ENCODE measurements around the gene GINS1.

- no peak for TF ChIP-seq POLR2AphosphoS5 (IDR thresholded peaks at IDR 0.05; ENCODE audit: low read depth, low read length)
- no peak for TF ChIP-seq POLR2A (IDR thresholded peaks at IDR 0.05; ENCODE audit: low read depth, low read length)
Observed at GRCh38 chr20:25468126-25469075, 60.9 kb downstream of the GINS1 start.

Measured in GM12892 (cell line).